PC-9 (cell line): ENCODE results near the gene MBD2. TPM values are rescaled to one million over a fixed set of nuclear protein-coding genes. Genes with fewer than 3 reads are reported as not detected.

Experiments used
- BruUV-seq: library from RNA; stranded (reverse); fragments of 400-500 nt; replicated peaks from 2 replicates; lab custom pipeline; 2021; lab: Mats Ljungman, UMichigan
- CTCF ChIA-PET: fragments of 300-600 bp; sonication (Branson Sonifier 250); formaldehyde crosslinking; loops from one replicate; lab custom pipeline; 2022; ENCODE audit warnings: antibody characterized with exemption; lab: Charles Lee
- POLR2A ChIA-PET: fragments of 300-600 bp; sonication (Branson Sonifier 250); formaldehyde crosslinking; loops from one replicate; lab custom pipeline; 2022; ENCODE audit warnings: antibody characterized with exemption; ENCODE audit not compliant: unreplicated experiment; lab: Charles Lee
- DNase-seq, 2 experiments: peaks; one replicate each; pipeline versions ENCODE4 v3.0.0 to v3.0.0-alpha.2; 2015 to 2022; ENCODE audit warnings: mixed read lengths in 1 of 2
- H2AFZ ChIP-seq: fragments of 200-600 bp; sonication (generic); 2 replicates; pipeline ENCODE4 v1.8.1; 2017; ENCODE audit warnings: antibody characterized with exemption
- H3F3A ChIP-seq: fragments of 200-600 bp; sonication (generic); 2 replicates; pipeline ENCODE4 v1.8.1; 2017; ENCODE audit warnings: antibody characterized with exemption, mild to moderate bottlenecking, low read depth; ENCODE audit not compliant: insufficient read depth
- H3K27ac ChIP-seq: fragments of 200-600 bp; sonication (generic); 2 replicates; pipeline ENCODE4 v1.6.1; 2016; ENCODE audit warnings: mixed run types
- H3K27me3 ChIP-seq: fragments of 200-600 bp; sonication (generic); 2 replicates; pipeline ENCODE4 v1.6.1; 2016; ENCODE audit warnings: low read depth, mixed run types; ENCODE audit not compliant: insufficient read depth
- H3K36me3 ChIP-seq: fragments of 200-600 bp; sonication (generic); 2 replicates; pipeline ENCODE4 v1.6.1; 2016; ENCODE audit warnings: low read depth, mixed run types
- H3K4me1 ChIP-seq: fragments of 200-600 bp; sonication (generic); replicated peaks from 2 replicates; pipeline ENCODE4 v1.6.1; 2016; ENCODE audit warnings: mixed run types; ENCODE audit not compliant: insufficient read depth
- H3K4me2 ChIP-seq: fragments of 200-600 bp; sonication (generic); 2 replicates; pipeline ENCODE4 v1.6.1; 2017; ENCODE audit warnings: mixed run types
- H3K4me3 ChIP-seq: fragments of 200-600 bp; sonication (generic); 2 replicates; pipeline ENCODE4 v1.6.1; 2016; ENCODE audit warnings: mixed run types
- H3K79me2 ChIP-seq: fragments of 200-600 bp; sonication (generic); 2 replicates; pipeline ENCODE4 v1.6.1; 2017; ENCODE audit warnings: low read depth, mixed run types
- H3K9me2 ChIP-seq: fragments of 200-600 bp; sonication (generic); 2 replicates; pipeline ENCODE4 v1.8.1; 2017; ENCODE audit warnings: mild to moderate bottlenecking; ENCODE audit not compliant: insufficient read depth
- H3K9me3 ChIP-seq: fragments of 200-600 bp; sonication (generic); 2 replicates; pipeline ENCODE4 v1.8.1; 2016; ENCODE audit warnings: low read depth; ENCODE audit not compliant: insufficient read depth
- H4K20me1 ChIP-seq: fragments of 200-600 bp; sonication (generic); 2 replicates; pipeline ENCODE4 v1.8.1; 2017; ENCODE audit not compliant: insufficient read depth
- CTCF ChIP-seq: fragments of 200-600 bp; sonication (generic); conservative IDR thresholded peaks from 2 replicates; pipeline ENCODE4 v1.6.1; 2017; ENCODE audit warnings: mixed run types, antibody characterized with exemption, mild to moderate bottlenecking, moderate library complexity
- EZH2 ChIP-seq: fragments of 200-600 bp; sonication (generic); IDR thresholded peaks from 2 replicates; pipeline ENCODE4 v1.8.0; 2017; ENCODE audit warnings: antibody characterized with exemption, low read depth
- intact Hi-C: fragments of 100-400 bp; cut with micrococcal nuclease; formaldehyde crosslinking; loops from one replicate; pipeline ENCODE4 v1.10.0; 2022; ENCODE audit not compliant: unreplicated experiment
- total RNA-seq: library from RNA; stranded (reverse); gene quantifications from 2 replicates; pipeline ENCODE4 v1.2.3, GENCODE V29; 2021

The MBD2 gene
- total RNA-seq, 1 experiment from 2014 or later = 72.0 TPM

GRCh38 chr18:54183390-54183789 is 41.1 kb downstream of the MBD2 start:
- no peak overlapping the region for H3K27ac ChIP-seq
- H3K9me2 ChIP-seq = no peaks in the 10 kb centered on the region
- H3K9me3 ChIP-seq = no peaks in the 10 kb centered on the region
- H3K36me3 ChIP-seq = peaks cover 20% of the 10 kb centered on the region
- no peak overlapping the region for H3K4me2 ChIP-seq
- no peak overlapping the region for H3K4me3 ChIP-seq
- no peak overlapping the region for H2AFZ ChIP-seq
- H3K4me1 ChIP-seq = no peaks in the 10 kb centered on the region
- peaks cover 11% of the 10 kb centered on the region; the same call in 1 of the 2 replicates for H4K20me1 ChIP-seq
- ChIA-PET CTCF (interaction anchor here (0.7 kb wide), 1 partner anchor 411 kb away, joined by 3 read pairs; no protein-coding TSS in a partner anchor), POLR2A (no interaction called here)
- H3F3A ChIP-seq = no peaks in the 10 kb centered on the region; the same call in none of the 2 replicates
- H3K79me2 ChIP-seq = no peaks in the 10 kb centered on the region; the same call in 1 of the 2 replicates
- H3K27me3 ChIP-seq = no peaks in the 10 kb centered on the region
- intact Hi-C loops = no loop called here
- no peak for TF ChIP-seq EZH2
- TF ChIP-seq CTCF = no peak
- no peak for DNase-seq
- no TSS peak for BruUV-seq

GRCh38 chr18:54181856-54182602 is 42.4 kb downstream of the MBD2 start:
- H3K4me3 ChIP-seq = no peak overlapping the region
- POLR2A ChIA-PET = no interaction called here
- CTCF ChIA-PET = no interaction called here
- H3K27me3 ChIP-seq = no peaks in the 10 kb centered on the region
- peaks cover 7% of the 10 kb centered on the region; the same call in 1 of the 2 replicates for H3K79me2 ChIP-seq
- H3K36me3 ChIP-seq = peaks cover 9% of the 10 kb centered on the region; the same call in 1 of the 2 replicates
- H3K4me2 ChIP-seq = no peak overlapping the region
- peaks cover 6% of the 10 kb centered on the region; the same call in 1 of the 2 replicates for H4K20me1 ChIP-seq
- BruUV-seq = no TSS peak
- no peaks in the 10 kb centered on the region for H3K9me2 ChIP-seq
- H3K9me3 ChIP-seq = no peaks in the 10 kb centered on the region
- no peak for DNase-seq
- H2AFZ ChIP-seq = no peak overlapping the region
- intact Hi-C loops = no loop called here
- no peaks in the 10 kb centered on the region; the same call in none of the 2 replicates for H3F3A ChIP-seq
- TF ChIP-seq CTCF = no peak
- no peak for TF ChIP-seq EZH2
- H3K4me1 ChIP-seq = no peaks in the 10 kb centered on the region
- no peak overlapping the region for H3K27ac ChIP-seq

GRCh38 chr18:54173980-54174630 is 50.4 kb downstream of the MBD2 start:
- ChIA-PET CTCF (no interaction called here), POLR2A (no interaction called here)
- Histone ChIP-seq H3K9me2 (no peaks in the 10 kb centered on the region), H3K9me3 (no peaks in the 10 kb centered on the region), H4K20me1 (0 out of 2 replicates have a peak, but pooled peaks cover 7% of the 10 kb centered on the region), H3F3A (0 out of 2 replicates have a peak, but pooled peaks cover 3% of the 10 kb centered on the region), H2AFZ (no peak overlapping the region), H3K4me1 (no peaks in the 10 kb centered on the region), H3K27me3 (no peaks in the 10 kb centered on the region), H3K79me2 (peaks cover 26% of the 10 kb centered on the region; the same call in 1 of the 2 replicates), H3K4me3 (no peak overlapping the region), H3K36me3 (peaks cover 17% of the 10 kb centered on the region; the same call in 1 of the 2 replicates), H3K27ac (no peak overlapping the region), H3K4me2 (no peak overlapping the region)
- intact Hi-C loops = no loop called here
- no TSS peak for BruUV-seq
- DNase-seq = no peak
- TF ChIP-seq EZH2 (no peak), CTCF (no peak)
